ENCODE data around the gene TTLL10. TPM values are rescaled to one million over a fixed set of nuclear protein-coding genes. Genes with fewer than 3 reads are reported as not detected.

The TTLL10 gene
- total RNA-seq, 1 experiment from 2014 or later, result 0.68 TPM

- Histone ChIP-seq H3K23ac (ENCODE audit: insufficient read length, low read depth, low read length) (no peak overlapping the region), H3K14ac (ENCODE audit: insufficient read depth, low read length) (no peak overlapping the region), H3K23me2 (ENCODE audit: insufficient read length, low read depth, low read length, poor library complexity, severe bottlenecking) (peaks cover 6% of the 10 kb centered on the region), H3K4me2 (ENCODE audit: insufficient read depth, insufficient read length, low read length) (no peak overlapping the region), H3K56ac (ENCODE audit: insufficient read length, low read depth, low read length) (no peak overlapping the region), H3T11ph (ENCODE audit: low read length) (no peak overlapping the region), H3K18ac (ENCODE audit: insufficient read length, low read depth, low read length) (no peak overlapping the region), H3K4me1 (ENCODE audit: insufficient read depth, low read length) (no peaks in the 10 kb centered on the region), H2BK20ac (ENCODE audit: low read depth, low read length, poor library complexity, severe bottlenecking) (no peak overlapping the region), H3K4ac (ENCODE audit: low read depth, low read length) (no peak overlapping the region), H2AFZ (ENCODE audit: low read length) (no peak overlapping the region), H2BK12ac (ENCODE audit: insufficient read length, low read depth, low read length) (no peak overlapping the region), H4K20me1 (ENCODE audit: control insufficient read depth, insufficient read depth, insufficient read length) (no peaks in the 10 kb centered on the region), H2AK5ac (ENCODE audit: insufficient read length, low read length) (no peak overlapping the region), H4K91ac (ENCODE audit: insufficient read length, low read depth, low read length) (no peak overlapping the region), H3K9ac (ENCODE audit: extremely low read depth, insufficient read length, low read length) (no peak overlapping the region), H3K27me3 (ENCODE audit: insufficient read depth, low read length) (no peaks in the 10 kb centered on the region), H3K27ac (ENCODE audit: insufficient read length, low read depth, low read length) (no peak overlapping the region), H4K5ac (ENCODE audit: insufficient read length, low read depth, low read length) (no peak overlapping the region), H3K79me1 (ENCODE audit: insufficient read depth, low read depth, low read length, poor library complexity, severe bottlenecking) (peaks cover 2% of the 10 kb centered on the region), H2BK15ac (ENCODE audit: low read depth, low read length) (no peak overlapping the region), H4K8ac (replicated peaks; ENCODE audit: insufficient read length, low read depth, low read length) (no peak overlapping the region), H2BK120ac (ENCODE audit: low read depth, low read length, poor library complexity, severe bottlenecking) (no peak overlapping the region), H3K9me3 (ENCODE audit: control insufficient read depth, low read depth, low read length) (no peaks in the 10 kb centered on the region), H2BK5ac (ENCODE audit: insufficient read length, low read length) (no peak overlapping the region), H3K79me2 (ENCODE audit: insufficient read depth, low read length) (peaks cover 2% of the 10 kb centered on the region; the same call in 1 of the 2 replicates)
- H3K9me3 Mint-ChIP-seq, result peaks cover 0 to 4% of the 10 kb centered on the region in 2 experiments; a peak in 1 of 5 replicates
- H3K36me3 Mint-ChIP-seq (ENCODE audit: insufficient read depth in 1 of 3, low read depth in 3 of 3), result peaks cover 17 to 34% (median 33%) of the 10 kb centered on the region in 3 experiments
- H3K4me3 Mint-ChIP-seq, result peak overlapping the region; percentile 51 to 70
- no peak for TF ChIP-seq CTCF (conservative IDR thresholded peaks at IDR 0.05)
- DNase-seq, result no peak
- no peaks in the 10 kb centered on the region for H3K27me3 Mint-ChIP-seq (ENCODE audit: low read depth)
- no peak overlapping the region for H3K27ac Mint-ChIP-seq
- no CpG with 5 or more reads among the region's 98 CpGs for WGBS (ENCODE audit: extremely low coverage, insufficient read length, low lambda C conversion rate)
- peaks cover 15 to 25% of the 10 kb centered on the region in 2 experiments for H3K4me1 Mint-ChIP-seq
Observed at GRCh38 chr1:1232796-1233566, 59.3 kb downstream of the TTLL10 start.

Measured in H9 (cell line).